Stimulated activated naive CD4-positive, alpha-beta T cell (primary cell): ENCODE measurements around the gene GCNT4.
"Not testable (repeated sequence)": the region's sequence is repeated elsewhere in the genome, so short reads cannot be mapped to it uniquely, and the experiment has no call there.

Source experiments
- DNase-seq, 6 experiments: peaks; one replicate each; lab custom pipeline; 2025; lab: John Stamatoyannopoulos, UW

Gene GCNT4

GRCh38 chr5:75052192-75053053 is at the start of gene GCNT4:
GCNT4 (minus strand) TSS chr5:75052558; CDS start chr5:75030037, 22,521 bp downstream.
- DNase-seq, result peak in 5 of 6 experiments; percentile 35 to 78 (median 59)

- DNase-seq, result not testable (repeated sequence)
Measured at GRCh38 chr5:75095956-75096355, 43.6 kb upstream of the GCNT4 start.

- no peak for DNase-seq
Measured at GRCh38 chr5:75091597-75091996, 39.2 kb upstream of the GCNT4 start.

GRCh38 chr5:75089662-75090061 is 37.3 kb upstream of the GCNT4 start:
- DNase-seq, result no peak

GRCh38 chr5:75089137-75089536 is 36.8 kb upstream of the GCNT4 start:
- no peak for DNase-seq

GRCh38 chr5:75088648-75089047 is 36.3 kb upstream of the GCNT4 start:
- DNase-seq, result no peak

- no peak for DNase-seq
Measured at GRCh38 chr5:75081510-75081909, 29.2 kb upstream of the GCNT4 start.

- DNase-seq, result not testable (repeated sequence)
Measured at GRCh38 chr5:75079346-75079745, 27.0 kb upstream of the GCNT4 start.

GRCh38 chr5:75078027-75078426 is 25.7 kb upstream of the GCNT4 start:
- DNase-seq, result peak in 3 of 6 experiments; percentile 48 to 68 (median 67)

GRCh38 chr5:75072061-75072460 is 19.7 kb upstream of the GCNT4 start:
- no peak for DNase-seq

- no peak for DNase-seq
Measured at GRCh38 chr5:75071100-75071499, 18.7 kb upstream of the GCNT4 start.

GRCh38 chr5:75067434-75067833 is 15.1 kb upstream of the GCNT4 start:
- no peak for DNase-seq

GRCh38 chr5:75062925-75063531 is 10.7 kb upstream of the GCNT4 start:
- DNase-seq, result no peak

GRCh38 chr5:75059912-75060545 is 7.7 kb upstream of the GCNT4 start:
- DNase-seq, result peak; percentile 36 to 94 (median 78)

- peak in 1 of 6 experiments; percentile 32 for DNase-seq
Measured at GRCh38 chr5:75058986-75059535, 6.7 kb upstream of the GCNT4 start.

- DNase-seq, result peak in 3 of 6 experiments; percentile 62 to 74 (median 64)
Measured at GRCh38 chr5:75057561-75057960, 5.2 kb upstream of the GCNT4 start.

- no peak for DNase-seq
Measured at GRCh38 chr5:75055727-75056144, 3.4 kb upstream of the GCNT4 start.

- DNase-seq, result peak in 1 of 6 experiments; percentile 33
Measured at GRCh38 chr5:75054134-75054930, 2.0 kb upstream of the GCNT4 start.

- peak; percentile 51 to 80 (median 70) for DNase-seq
Measured at GRCh38 chr5:75053304-75054133, 1.2 kb upstream of the GCNT4 start.

GRCh38 chr5:75053054-75053303 is 621 bp upstream of the GCNT4 start:
- DNase-seq, result peak in 2 of 6 experiments; percentile 42 to 43

GRCh38 chr5:75051217-75051751 is 1.1 kb downstream of the GCNT4 start:
- DNase-seq, result peak; percentile 42 to 69 (median 51)
